Gastroesophageal sphincter (tissue), 4 donors: ENCODE results near the gene PDCD5. TPM values are rescaled to one million over a fixed set of nuclear protein-coding genes. Genes with fewer than 3 reads are reported as not detected.

ENCODE experiments used
- ATAC-seq: fragments of 150-250 bp; one replicate; pipeline ENCODE4 v1.9.1; 2016; ENCODE audit warnings: mild to moderate bottlenecking, moderate library complexity
- H3K27ac ChIP-seq, 4 donors: fragments of 200-600 bp; sonication (generic) in 3 of 4; 1 replicate in 3 of 4; 2 replicates in 1 of 4; pipeline ENCODE4 v1.5.1; 2016 to 2019
- H3K27me3 ChIP-seq: fragments of 200-600 bp; sonication (generic); one replicate; pipeline ENCODE4 v1.5.1; 2019
- H3K36me3 ChIP-seq, 2 donors: fragments of 200-600 bp; sonication (generic); one replicate each; pipeline ENCODE4 v1.5.1; 2019; ENCODE audit warnings: control low read depth in 1 of 2
- H3K4me1 ChIP-seq, 3 donors: fragments of 200-600 bp; sonication (generic); 1 replicate in 2 of 3; 2 replicates in 1 of 3; pipeline ENCODE4 v1.5.1; 2016 to 2019; ENCODE audit warnings: control low read depth in 2 of 3
- H3K4me3 ChIP-seq, 2 donors: fragments of 200-600 bp; sonication (generic); one replicate each; pipeline ENCODE4 v1.5.1; 2019; ENCODE audit warnings: mild to moderate bottlenecking in 1 of 2, moderate library complexity in 1 of 2
- H3K9me3 ChIP-seq, 3 donors: fragments of 200-600 bp; sonication (generic); one replicate each; pipeline ENCODE4 v1.5.1; 2017 to 2019; ENCODE audit warnings: control low read depth in 2 of 3
- EP300 ChIP-seq: sonication (generic); formaldehyde crosslinking; IDR thresholded peaks from one replicate; pipeline ENCODE4 v1.6.1; 2017; ENCODE audit warnings: antibody characterized with exemption, mild to moderate bottlenecking
- POLR2A ChIP-seq, 2 donors: fragments of 450-650 bp; IDR thresholded peaks; one replicate each; pipeline ENCODE4 v1.6.1; 2017; ENCODE audit warnings: antibody characterized with exemption in 2 of 2, mild to moderate bottlenecking in 2 of 2, moderate library complexity in 1 of 2
- POLR2AphosphoS5 ChIP-seq: sonication (generic); formaldehyde crosslinking; IDR thresholded peaks from one replicate; pipeline ENCODE4 v1.6.1; 2017; ENCODE audit warnings: antibody characterized with exemption
- WGBS, 2 donors: methylation state at CpG; one replicate each; pipeline ENCODE4 v1.1.5; 2018; ENCODE audit warnings: low coverage in 1 of 2; 5-methylcytosine and 5-hydroxymethylcytosine counted together
- total RNA-seq, 4 donors: library from RNA; depleted of rRNA; stranded (reverse); fragments of >200 nt; gene quantifications; one replicate each; pipeline ENCODE4 v1.1.0, GENCODE V29; 2016
- TF ChIP-seq, protein P1 (sequence below), 4 experiments: fragments of 200-600 bp in 2 of 4; fragments of 450-650 bp in 2 of 4; sonication (generic) in 1 of 4; IDR thresholded peaks; one replicate each; pipeline ENCODE4 v1.5.1; 2017 to 2019; ENCODE audit warnings: antibody characterized with exemption in 4 of 4, mild to moderate bottlenecking in 2 of 4, moderate library complexity in 2 of 4

PDCD5 gene
- total RNA-seq, 4 donors from 2014 or later, result 115 to 197 (median 132) TPM

DNA sequence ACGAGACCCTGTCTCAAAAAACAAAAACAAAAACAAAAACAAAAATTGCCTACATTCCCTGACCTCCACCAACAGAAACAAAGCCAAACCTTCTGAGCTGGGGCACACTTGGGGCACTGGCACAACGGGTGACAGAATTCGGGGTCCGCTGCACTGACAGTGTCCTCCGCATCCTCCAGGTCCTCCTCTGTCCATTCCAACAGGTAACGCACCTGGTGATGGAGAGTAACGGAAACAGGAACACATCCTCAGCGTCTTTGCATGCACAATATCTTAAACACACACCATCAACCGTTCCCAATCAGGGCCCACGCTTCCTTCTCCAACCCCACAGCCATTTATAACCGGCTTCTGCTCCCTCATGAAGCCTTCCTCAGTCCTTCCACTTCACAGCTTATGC is 34.6 kb downstream of the PDCD5 start:
- Histone ChIP-seq H3K4me1 (no peaks in the 10 kb centered on the region), H3K27ac (no peak overlapping the region), H3K36me3 (peaks cover 0 to 100% of the 10 kb centered on the region in 2 donors), H3K9me3 (peaks cover 0 to 8% (median 0%) of the 10 kb centered on the region in 3 donors), H3K27me3 (no peaks in the 10 kb centered on the region), H3K4me3 (no peak overlapping the region)
- 86% methylated on average over 4 to 11 of the region's 11 CpGs for WGBS, 2 donors
- TF ChIP-seq EP300, result no peak
- TF ChIP-seq, protein P1, sequence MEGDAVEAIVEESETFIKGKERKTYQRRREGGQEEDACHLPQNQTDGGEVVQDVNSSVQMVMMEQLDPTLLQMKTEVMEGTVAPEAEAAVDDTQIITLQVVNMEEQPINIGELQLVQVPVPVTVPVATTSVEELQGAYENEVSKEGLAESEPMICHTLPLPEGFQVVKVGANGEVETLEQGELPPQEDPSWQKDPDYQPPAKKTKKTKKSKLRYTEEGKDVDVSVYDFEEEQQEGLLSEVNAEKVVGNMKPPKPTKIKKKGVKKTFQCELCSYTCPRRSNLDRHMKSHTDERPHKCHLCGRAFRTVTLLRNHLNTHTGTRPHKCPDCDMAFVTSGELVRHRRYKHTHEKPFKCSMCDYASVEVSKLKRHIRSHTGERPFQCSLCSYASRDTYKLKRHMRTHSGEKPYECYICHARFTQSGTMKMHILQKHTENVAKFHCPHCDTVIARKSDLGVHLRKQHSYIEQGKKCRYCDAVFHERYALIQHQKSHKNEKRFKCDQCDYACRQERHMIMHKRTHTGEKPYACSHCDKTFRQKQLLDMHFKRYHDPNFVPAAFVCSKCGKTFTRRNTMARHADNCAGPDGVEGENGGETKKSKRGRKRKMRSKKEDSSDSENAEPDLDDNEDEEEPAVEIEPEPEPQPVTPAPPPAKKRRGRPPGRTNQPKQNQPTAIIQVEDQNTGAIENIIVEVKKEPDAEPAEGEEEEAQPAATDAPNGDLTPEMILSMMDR (IDR thresholded peaks at IDR 0.05), result no peak
- no peak for TF ChIP-seq POLR2AphosphoS5
- no peak for TF ChIP-seq POLR2A (IDR thresholded peaks at IDR 0.05)
- no peak for ATAC-seq

DNA sequence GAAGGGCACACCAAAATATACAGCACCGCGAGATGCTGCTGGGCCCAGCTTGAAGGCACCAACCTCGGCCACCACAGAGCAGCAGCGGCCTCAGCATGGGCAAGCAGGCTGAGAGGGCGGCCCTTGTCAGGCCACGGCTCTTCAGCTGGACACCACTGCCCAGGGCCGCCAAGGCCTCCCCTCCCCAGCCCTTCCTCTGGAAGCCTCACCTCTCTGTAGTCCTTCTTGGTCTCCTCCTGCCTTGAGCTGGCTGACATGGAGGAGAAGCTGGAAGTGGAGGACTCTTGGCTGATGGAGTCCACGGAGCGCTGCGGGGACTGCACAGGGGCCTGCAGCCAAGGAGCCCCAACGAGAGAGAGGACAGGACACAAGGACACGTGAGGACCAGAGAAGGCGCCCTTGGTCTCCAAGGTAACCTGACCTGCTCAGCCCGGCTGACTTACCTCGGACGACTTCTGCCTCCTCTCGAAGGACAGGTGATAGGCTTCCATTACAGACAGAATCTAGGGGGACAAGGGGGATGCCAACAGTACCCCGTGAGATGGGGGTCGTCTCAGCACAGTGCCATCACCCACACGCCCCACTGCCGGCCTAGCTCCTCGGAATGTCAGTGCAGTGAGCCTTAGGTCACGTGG is 38.2 kb downstream of the PDCD5 start:
- no peaks in the 10 kb centered on the region for H3K27me3 ChIP-seq

DNA sequence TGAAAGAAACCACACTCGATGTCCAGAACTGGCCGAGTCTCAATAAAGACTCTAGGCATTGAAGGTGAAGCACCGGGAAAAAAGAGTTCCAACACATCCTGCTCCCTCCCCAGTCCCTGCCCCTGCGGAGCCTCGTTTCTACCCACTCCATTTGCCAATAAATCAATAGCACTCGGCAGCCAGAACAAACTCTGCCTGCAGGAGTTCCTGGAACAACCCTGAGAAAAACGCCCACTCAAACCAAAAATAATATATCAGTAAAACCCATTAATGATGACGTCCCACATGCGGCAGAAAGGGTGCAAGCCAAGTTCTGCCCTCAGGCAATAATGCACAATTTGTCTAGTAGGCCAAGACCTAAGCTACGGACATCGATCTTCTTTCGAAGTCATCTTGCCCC is 41.0 kb downstream of the PDCD5 start:
- no peak overlapping the region for H3K27ac ChIP-seq
- TF ChIP-seq, protein P1 (IDR thresholded peaks at IDR 0.05), result no peak
- TF ChIP-seq POLR2A (IDR thresholded peaks at IDR 0.05) (no peak), POLR2AphosphoS5 (no peak), EP300 (no peak)
- H3K4me3 ChIP-seq, result no peak overlapping the region
- ATAC-seq, result no peak
- no peaks in the 10 kb centered on the region for H3K4me1 ChIP-seq
- H3K36me3 ChIP-seq, result peaks cover 0 to 100% of the 10 kb centered on the region in 2 donors
- WGBS, 2 donors, result 70 to 77% methylated on average over 8 to 12 of the region's 12 CpGs
- no peaks in the 10 kb centered on the region for H3K27me3 ChIP-seq
- H3K9me3 ChIP-seq, result no peaks in the 10 kb centered on the region

More for the DNA sequence above, 38.2 kb downstream of the PDCD5 start:
- 86 to 100% methylated on average over 2 to 7 of the region's 23 CpGs for WGBS, 2 donors
- Histone ChIP-seq H3K9me3 (no peaks in the 10 kb centered on the region), H3K4me1 (no peaks in the 10 kb centered on the region), H3K27ac (no peak overlapping the region), H3K4me3 (no peak overlapping the region), H3K36me3 (peaks cover 0 to 100% of the 10 kb centered on the region in 2 donors)
- TF ChIP-seq POLR2A (IDR thresholded peaks at IDR 0.05), result no peak
- TF ChIP-seq EP300, result no peak
- TF ChIP-seq POLR2AphosphoS5, result no peak
- TF ChIP-seq, protein P1 (IDR thresholded peaks at IDR 0.05), result no peak
- ATAC-seq, result no peak

DNA sequence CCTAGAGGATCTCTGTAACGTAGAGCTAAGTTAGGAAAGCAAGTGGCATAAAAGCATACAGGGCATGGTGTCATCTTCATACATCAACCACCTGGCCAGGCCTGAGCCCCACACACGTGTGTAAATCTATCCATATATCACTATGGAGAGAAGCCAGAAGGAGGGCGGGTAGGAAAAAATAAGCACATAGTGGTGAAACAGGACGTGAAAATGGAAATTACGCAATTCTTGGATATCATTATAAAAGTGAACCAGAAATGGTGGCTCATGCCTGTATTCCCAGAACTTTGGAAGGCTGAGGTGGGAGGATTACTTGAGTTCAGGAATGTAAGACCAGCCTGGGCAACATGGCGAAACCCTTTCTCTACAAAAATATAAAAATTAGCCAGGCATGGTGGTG is 43.4 kb downstream of the PDCD5 start:
- no peak for ATAC-seq
- no peak overlapping the region for H3K4me3 ChIP-seq
- TF ChIP-seq, protein P1 (IDR thresholded peaks at IDR 0.05), result no peak
- no peak for TF ChIP-seq POLR2A (IDR thresholded peaks at IDR 0.05)
- TF ChIP-seq EP300, result no peak
- TF ChIP-seq POLR2AphosphoS5, result no peak
- 86 to 94% methylated on average over 5 to 6 of the region's 6 CpGs for WGBS, 2 donors
- no peak overlapping the region for H3K27ac ChIP-seq
- H3K9me3 ChIP-seq, result no peaks in the 10 kb centered on the region
- H3K27me3 ChIP-seq, result no peaks in the 10 kb centered on the region
- no peaks in the 10 kb centered on the region for H3K4me1 ChIP-seq
- H3K36me3 ChIP-seq, result peaks cover 0 to 100% of the 10 kb centered on the region in 2 donors

DNA sequence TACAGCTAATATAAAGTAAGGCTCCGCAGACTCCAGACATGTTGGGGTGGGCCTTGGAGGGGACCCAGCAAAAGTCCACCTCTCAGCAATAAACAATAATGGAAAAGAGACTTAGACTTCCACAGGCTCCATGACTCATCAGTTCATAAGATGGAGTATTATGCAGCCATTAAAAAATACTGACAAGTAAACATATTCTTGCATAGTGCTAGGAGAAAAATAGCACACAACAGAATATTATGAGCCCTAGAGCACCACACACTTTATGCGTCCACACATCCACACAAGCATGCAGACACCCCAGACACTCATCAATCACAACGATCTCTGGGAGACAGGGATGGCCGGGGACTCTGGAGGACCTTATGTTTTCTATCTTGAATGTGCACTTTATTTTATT is 46.0 kb downstream of the PDCD5 start:
- Histone ChIP-seq H3K27me3 (no peaks in the 10 kb centered on the region), H3K4me1 (no peaks in the 10 kb centered on the region), H3K9me3 (no peaks in the 10 kb centered on the region), H3K27ac (no peak overlapping the region), H3K36me3 (peaks cover 0 to 100% of the 10 kb centered on the region in 2 donors), H3K4me3 (no peak overlapping the region)
- ATAC-seq, result no peak
- 88 to 90% methylated on average over 3 to 4 of the region's 4 CpGs for WGBS, 2 donors
- TF ChIP-seq POLR2A (IDR thresholded peaks at IDR 0.05), result no peak
- no peak for TF ChIP-seq EP300
- no peak for TF ChIP-seq POLR2AphosphoS5
- TF ChIP-seq, protein P1 (IDR thresholded peaks at IDR 0.05), result no peak
